H7 (cell line): ENCODE data around the gene RUVBL1. TPM values are rescaled to one million over a fixed set of nuclear protein-coding genes. Genes with fewer than 3 reads are reported as not detected.

ENCODE experiments used
- DNase-seq: peaks from one replicate; pipeline ENCODE4 v3.0.0; 2012
- H3K27me3 ChIP-seq: 2 replicates; pipeline ENCODE4 v1.6.0; 2011; ENCODE audit warnings: mild to moderate bottlenecking, low read length; ENCODE audit not compliant: control insufficient read depth, insufficient read depth
- H3K36me3 ChIP-seq: replicated peaks from 2 replicates; pipeline ENCODE4 v1.5.1; 2011; ENCODE audit warnings: low read length; ENCODE audit not compliant: control insufficient read depth, insufficient read depth
- H3K4me3 ChIP-seq: 2 replicates; pipeline ENCODE4 v1.5.1; 2011; ENCODE audit warnings: low read depth, mild to moderate bottlenecking, control low read depth, low read length, moderate library complexity; ENCODE audit not compliant: insufficient read depth
- total RNA-seq: library from RNA; depleted of rRNA; stranded (reverse); fragments of >200 nt; shearing (Covaris generic); gene quantifications from 2 replicates; pipeline ENCODE4 v1.2.3, GENCODE V29; 2014

RUVBL1 gene
- total RNA-seq, 1 experiment from 2014 or later = 182 TPM

DNA sequence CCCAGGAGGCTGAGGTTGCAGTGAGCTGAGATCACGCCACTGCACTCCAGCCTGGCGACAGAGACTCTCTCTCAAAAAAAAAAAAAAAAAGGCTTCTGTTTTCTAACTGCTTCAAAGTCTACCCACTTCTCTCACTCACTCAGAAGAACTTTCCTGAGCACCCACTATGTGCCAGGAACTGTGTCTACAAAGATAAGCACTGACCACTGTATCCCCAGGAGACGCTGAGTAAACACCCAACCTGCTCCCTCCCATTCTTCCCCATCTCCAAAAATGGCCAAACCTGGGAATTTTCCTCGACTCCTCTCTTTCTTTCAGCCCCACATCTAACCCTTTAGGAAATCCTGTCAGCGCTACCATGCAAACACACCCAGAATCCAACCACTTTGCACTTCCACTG is 12.5 kb downstream of the RUVBL1 start:
- Histone ChIP-seq H3K27me3 (no peaks in the 10 kb centered on the region), H3K4me3 (no peak overlapping the region), H3K36me3 (peaks cover 18% of the 10 kb centered on the region)
- DNase-seq = no peak

DNA sequence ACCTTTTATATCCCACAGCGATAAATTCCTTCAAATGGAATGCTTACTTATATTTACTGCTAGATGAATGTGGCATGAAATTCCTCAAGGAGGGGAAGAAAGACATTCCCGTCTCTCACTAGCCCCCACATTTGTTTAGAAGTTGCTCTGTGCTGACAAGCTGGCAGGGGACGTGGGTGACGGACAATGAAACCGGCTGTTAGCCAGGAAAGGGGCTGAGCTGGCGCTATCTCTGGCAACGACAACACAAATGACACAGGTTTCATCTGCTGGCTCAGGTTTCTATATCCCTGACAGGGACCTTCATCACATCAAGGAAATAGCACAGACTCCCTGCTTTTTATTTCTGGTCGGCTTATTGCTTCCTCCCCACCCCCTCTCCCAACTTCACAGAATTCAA is 15.8 kb downstream of the RUVBL1 start:
- DNase-seq = no peak
- H3K36me3 ChIP-seq = peaks cover 23% of the 10 kb centered on the region
- H3K27me3 ChIP-seq = no peaks in the 10 kb centered on the region
- H3K4me3 ChIP-seq = no peak overlapping the region

DNA sequence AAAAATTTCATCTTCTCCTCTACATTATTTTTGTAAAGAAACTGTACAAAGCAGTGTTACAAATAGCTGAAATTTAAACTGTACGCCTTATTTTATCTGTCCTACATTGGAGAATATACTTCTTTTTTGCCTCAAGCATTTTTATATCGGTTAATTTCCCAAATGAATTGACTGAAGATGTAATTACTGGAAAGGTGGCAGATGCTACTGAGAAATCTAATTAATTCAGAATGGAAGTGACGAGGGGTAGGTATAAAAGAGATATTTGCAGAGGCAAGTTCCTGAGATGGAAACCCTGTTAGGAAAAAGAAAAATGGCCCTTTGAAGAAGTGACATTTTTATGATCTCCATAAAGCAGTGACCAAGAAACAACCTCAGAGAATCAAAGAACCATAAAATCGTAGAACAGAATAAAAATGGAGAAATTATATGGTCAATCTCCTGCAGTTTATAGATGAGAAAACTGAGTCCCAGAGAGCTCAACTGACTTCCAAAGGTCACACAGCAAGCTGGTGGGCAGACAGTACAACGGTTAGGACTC is 20.4 kb downstream of the RUVBL1 start:
- DNase-seq = no peak
- peaks cover 30% of the 10 kb centered on the region for H3K36me3 ChIP-seq
- H3K4me3 ChIP-seq = no peak overlapping the region
- H3K27me3 ChIP-seq = no peaks in the 10 kb centered on the region

DNA sequence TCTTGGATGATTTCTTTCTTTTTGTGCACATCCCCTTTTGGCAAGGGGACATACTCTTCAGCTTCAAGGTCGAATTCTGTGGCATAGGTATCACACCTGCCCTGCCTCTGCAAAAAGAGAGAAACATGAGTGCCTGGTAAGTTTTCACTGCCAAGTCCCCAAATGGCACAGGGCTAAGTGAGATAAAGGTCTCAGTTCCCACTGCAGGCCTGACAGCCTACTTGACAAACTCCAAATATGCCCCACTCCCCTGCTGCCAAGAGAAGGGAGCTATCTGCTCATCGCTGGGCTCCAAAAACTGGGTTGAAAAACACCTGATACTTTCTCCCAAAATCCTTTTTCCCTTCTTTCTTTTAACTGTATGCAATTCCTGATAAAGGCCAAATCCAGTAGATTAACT is 23.0 kb downstream of the RUVBL1 start:
- Histone ChIP-seq H3K4me3 (no peak overlapping the region), H3K27me3 (no peaks in the 10 kb centered on the region), H3K36me3 (peaks cover 41% of the 10 kb centered on the region)
- DNase-seq = no peak

DNA sequence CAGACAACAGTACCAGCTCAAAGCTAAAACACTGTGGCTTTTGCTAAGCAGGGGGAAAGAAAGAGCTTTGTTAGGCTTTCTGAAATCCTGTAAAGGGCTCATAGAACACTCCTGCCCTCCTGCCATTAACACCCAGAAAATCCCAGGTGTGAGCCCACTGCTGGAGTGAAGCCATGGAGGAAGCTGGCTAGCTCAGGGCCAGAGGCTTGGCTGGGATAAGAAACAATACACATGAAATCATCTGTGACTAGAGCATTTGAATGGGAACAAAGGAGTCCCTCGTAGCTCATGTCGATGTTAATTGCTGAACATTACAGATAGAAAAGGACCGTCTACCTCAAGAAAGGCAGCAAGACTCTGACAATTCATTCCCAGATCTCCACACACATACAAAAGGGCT is 23.5 kb downstream of the RUVBL1 start:
- H3K4me3 ChIP-seq = no peak overlapping the region
- no peaks in the 10 kb centered on the region for H3K27me3 ChIP-seq
- H3K36me3 ChIP-seq = peaks cover 41% of the 10 kb centered on the region
- no peak for DNase-seq

DNA sequence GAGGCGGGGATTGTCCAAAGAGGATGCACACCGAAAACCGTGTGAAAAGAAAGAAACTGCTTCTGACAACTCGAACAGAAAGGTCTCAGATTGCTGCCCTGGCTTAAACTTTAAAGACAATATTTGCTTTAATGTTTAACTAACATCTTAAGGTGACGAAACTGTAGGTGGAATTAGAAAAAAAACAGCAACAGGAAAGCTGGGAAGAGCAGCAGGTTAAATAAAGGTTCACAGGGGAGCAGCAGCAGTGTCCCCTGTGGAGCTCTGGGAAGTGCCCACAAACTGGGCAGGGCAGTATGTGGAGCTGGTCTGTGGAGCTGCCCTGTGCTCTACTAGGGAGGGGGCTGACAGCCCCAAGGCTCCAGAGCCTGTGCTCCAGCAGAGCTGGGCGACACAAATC is 25.4 kb downstream of the RUVBL1 start:
- Histone ChIP-seq H3K4me3 (no peak overlapping the region), H3K27me3 (no peaks in the 10 kb centered on the region), H3K36me3 (peaks cover 44% of the 10 kb centered on the region)
- DNase-seq = no peak

DNA sequence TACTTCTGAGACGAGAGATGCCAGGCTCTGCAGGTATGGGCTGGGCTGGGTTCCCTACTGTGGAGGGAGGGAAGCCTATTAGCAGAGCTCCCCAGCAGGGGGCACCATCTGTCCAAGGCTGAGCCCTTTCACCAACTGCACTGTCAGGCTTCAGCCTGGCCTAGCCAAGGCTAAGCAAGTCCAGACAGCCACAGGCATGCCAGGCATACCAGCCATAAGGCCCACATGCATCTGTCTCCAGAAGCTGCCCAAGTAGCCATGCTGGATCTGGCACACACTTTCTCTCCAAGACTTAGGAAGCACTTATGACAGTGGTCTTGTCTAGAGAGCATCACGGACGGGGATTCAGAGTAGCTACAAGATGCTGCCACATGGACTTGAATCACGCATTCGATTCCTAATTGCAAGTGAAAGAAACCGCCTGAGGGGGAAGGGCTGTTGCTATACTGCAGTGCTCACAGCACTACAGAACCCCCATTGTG is 28.3 kb downstream of the RUVBL1 start:
- H3K36me3 ChIP-seq = peaks cover 36% of the 10 kb centered on the region
- H3K4me3 ChIP-seq = no peak overlapping the region
- peak; percentile 81 for DNase-seq
- no peaks in the 10 kb centered on the region for H3K27me3 ChIP-seq

DNA sequence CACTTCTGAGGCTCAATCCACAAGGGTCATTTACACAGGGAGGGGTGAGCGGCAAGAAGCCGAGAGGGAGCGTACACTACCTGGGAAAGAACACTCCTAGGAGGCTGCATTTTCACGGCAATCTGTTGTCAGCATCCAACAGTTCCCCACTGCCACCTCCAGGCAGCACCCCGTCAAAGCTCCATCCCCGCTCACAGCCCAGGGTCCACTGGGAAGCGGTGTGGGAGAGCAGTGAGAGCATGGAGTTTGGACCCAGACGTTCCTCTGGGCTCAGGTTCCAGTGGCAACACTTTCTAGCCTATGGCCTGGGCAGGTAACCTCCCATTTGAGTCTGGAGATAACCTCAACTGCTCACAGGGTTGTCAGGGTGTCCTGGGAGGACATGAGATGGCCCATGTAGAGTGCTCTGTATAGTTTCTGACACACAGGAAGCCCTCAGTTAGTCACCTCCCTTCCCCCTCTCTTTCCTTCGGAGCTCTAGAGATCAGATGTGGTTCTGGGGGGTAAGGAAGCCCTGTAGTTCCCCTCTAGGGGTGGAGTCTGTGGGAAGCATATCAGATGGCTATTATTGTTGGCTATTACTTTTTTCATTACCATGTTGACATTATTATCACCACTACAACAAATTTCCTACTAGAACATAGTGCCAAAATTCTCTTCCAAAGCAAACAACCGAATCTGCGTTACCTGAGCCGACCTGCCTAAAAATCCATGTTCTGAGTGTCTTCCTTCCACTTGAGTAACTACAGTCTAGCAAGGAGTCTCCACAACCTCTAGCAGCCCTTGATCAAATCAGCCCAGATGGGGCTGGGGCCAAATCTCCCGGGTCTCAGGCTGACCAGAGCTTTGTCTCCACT is 29.1 kb downstream of the RUVBL1 start:
- no peak for DNase-seq
- Histone ChIP-seq H3K27me3 (no peaks in the 10 kb centered on the region), H3K36me3 (peaks cover 31% of the 10 kb centered on the region), H3K4me3 (no peak overlapping the region)

DNA sequence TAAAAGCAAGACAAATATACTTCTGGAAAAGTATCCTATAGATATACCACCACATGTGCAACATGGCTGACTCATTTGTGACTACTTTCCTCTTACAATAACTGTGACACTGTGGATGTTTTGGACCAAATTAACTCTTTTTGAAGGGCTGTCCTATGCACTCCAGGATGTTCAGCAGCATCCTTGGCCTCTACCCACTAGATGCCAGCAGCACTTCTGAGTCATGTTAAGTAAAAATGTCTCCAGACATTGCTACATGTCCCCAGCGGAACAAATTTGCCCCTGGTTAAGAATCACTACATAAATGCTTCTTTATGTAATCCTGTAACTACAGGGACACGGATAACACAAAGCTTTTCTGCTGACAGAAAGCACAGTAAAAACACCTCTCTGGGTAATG is 32.0 kb downstream of the RUVBL1 start:
- Histone ChIP-seq H3K36me3 (peaks cover 19% of the 10 kb centered on the region), H3K4me3 (no peak overlapping the region), H3K27me3 (no peaks in the 10 kb centered on the region)
- DNase-seq = no peak

DNA sequence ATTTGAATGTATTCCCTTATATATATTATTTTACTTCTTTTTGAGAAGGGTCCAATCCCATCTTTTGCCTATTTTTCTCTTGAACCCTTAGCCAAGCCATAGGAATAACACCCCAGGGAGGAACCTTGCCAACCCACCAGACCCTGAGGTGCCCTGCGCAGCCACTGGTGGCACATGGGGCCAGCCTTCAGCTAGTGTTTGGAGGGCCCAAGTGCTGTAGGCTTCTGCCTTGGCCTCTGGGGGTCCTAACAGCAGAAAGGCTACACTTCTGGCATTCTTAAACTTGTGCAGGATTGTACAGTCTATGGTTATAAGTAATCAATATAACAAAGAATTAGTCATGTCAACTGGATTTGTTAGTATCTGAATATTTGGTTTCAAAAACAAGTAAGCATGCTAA is 34.5 kb downstream of the RUVBL1 start:
- H3K27me3 ChIP-seq = no peaks in the 10 kb centered on the region
- DNase-seq = no peak
- H3K36me3 ChIP-seq = peaks cover 29% of the 10 kb centered on the region
- no peak overlapping the region for H3K4me3 ChIP-seq

DNA sequence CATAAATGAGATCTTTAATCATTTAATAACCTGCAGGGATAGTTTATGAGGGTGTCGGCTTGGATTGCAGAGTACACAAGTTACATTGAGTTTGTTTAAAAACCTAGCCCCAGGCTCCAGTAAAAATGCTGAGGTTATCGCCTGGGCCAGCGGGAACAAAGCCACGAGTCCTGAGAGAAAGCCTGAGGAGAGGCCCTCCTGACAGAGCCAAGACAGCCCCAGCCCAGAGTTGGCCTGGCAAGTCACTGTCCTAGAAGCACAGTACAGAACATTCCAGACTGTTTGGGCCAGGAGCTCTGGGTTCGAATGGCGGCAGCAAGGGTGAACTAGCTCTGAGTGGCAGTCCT is 39.0 kb downstream of the RUVBL1 start:
- H3K27me3 ChIP-seq = no peaks in the 10 kb centered on the region

DNA sequence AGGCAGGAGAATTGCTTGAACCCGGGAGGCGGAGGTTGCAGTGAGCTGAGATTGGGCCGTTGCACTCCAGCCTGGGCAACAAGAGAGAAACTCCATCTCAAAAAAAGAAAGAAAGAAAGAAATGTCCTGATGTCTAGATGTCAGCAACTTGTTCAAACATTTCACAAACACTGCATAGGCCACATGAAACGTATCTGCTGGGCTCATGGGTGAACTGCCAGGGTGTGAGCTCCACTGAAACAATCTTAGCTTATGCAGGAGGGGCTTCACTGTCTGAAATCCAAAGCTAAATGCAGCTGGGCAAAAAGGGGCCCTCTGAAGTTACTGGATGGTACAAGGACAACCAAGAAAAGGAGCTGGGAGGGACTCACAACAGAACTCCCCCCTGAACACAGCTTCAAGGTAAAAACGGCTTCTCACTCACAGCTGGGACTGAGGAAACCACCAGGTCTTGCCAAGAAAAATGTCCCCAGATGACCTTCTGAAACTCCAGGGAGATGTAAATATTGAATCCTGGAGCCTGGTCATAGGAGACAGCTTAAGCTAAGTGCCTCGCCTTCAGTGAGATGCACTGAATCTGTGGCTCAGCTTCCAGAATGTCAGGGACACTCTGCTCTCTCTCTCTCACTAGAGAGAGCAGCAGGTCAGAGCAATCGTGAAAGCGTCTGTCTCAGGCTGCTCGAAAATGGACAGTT is 39.5 kb downstream of the RUVBL1 start:
- no peak for DNase-seq
- H3K36me3 ChIP-seq = peaks cover 49% of the 10 kb centered on the region
- no peaks in the 10 kb centered on the region for H3K27me3 ChIP-seq
- H3K4me3 ChIP-seq = no peak overlapping the region

More for the DNA sequence above, 39.0 kb downstream of the RUVBL1 start:
- peaks cover 48% of the 10 kb centered on the region for H3K36me3 ChIP-seq
- DNase-seq = no peak
- H3K4me3 ChIP-seq = no peak overlapping the region

DNA sequence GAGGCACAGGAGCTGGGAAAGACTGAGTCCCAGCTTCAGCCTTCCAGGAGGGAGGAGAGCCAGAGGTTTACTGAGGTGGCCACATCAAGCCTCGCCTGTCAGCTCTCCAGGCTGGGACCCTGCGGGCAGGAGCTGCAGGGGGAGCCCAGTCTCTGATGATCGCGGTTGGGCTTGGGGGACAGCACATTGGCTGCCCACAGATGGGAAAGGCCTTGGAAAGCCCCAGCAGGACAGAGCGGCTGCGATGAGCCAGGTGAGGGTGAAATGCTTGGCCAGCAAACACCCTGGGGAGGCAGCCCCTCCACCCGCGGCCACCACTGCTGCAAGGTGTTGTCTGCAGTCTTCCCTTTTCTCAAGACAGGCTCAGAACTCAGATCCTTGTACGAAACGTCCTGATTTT is 40.2 kb downstream of the RUVBL1 start:
- Histone ChIP-seq H3K27me3 (no peaks in the 10 kb centered on the region), H3K36me3 (peaks cover 49% of the 10 kb centered on the region), H3K4me3 (no peak overlapping the region)
- DNase-seq = peak; percentile 68

DNA sequence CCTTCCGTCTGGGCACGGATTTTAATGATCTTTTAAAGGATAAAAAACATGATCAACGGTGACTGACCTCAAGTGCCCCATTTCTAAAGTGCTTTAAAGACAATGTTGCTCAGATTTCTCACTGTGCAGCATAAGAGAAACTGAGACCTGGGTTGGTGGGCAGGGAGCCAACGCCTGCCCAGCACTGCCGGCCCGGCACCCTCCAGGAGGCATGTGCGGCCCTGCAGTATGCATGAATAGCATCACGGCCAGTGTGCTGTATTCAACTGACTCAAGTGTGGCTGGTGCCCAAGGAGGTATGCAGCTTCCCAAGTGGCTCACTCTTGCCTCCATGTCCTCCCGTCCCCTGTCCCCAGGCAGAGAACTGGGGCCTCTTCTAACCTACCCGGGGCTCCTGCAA is 41.1 kb downstream of the RUVBL1 start:
- Histone ChIP-seq H3K27me3 (no peaks in the 10 kb centered on the region), H3K36me3 (peaks cover 48% of the 10 kb centered on the region), H3K4me3 (no peak overlapping the region)
- DNase-seq = no peak

DNA sequence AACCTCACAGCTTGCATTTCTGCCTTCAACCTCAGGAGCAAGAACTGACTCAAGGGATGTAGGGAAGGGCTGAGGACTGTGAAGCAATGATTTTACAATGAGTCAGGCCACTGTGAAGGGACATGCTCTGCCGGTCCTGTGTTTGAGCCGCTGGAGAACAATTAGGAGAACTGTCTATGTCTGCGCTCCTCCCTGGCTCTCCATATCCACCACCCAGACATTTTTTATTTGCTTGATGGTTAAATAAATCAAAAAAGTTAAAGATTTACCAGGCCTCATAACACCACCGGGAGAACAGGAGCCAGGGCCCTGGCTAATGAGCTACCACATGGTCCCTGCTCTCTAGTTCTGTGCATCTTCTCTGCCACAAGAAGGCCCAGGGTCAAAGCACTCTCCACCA is 41.8 kb downstream of the RUVBL1 start:
- H3K36me3 ChIP-seq = peaks cover 43% of the 10 kb centered on the region

More for the DNA sequence above, 41.8 kb downstream of the RUVBL1 start:
- H3K27me3 ChIP-seq = peaks cover 1% of the 10 kb centered on the region; the same call in 1 of the 2 replicates
- no peak for DNase-seq
- no peak overlapping the region for H3K4me3 ChIP-seq
